T-helper 2 cell treated with Interferon-gamma antibody and Interleukin-4, amounts not matched to agents 5 μg/mL and 100 μg/mL, for 36 hours (primary cell): ENCODE data around the gene STK32A.

ENCODE experiments used
- DNase-seq: peaks from one replicate; pipeline ENCODE4 v3.0.0; 2021; ENCODE audit warnings: low spot score
- H3K27ac Mint-ChIP-seq: one replicate; pipeline ENCODE4 v1.8.0; 2021; ENCODE audit warnings: mild to moderate bottlenecking, mixed read lengths
- H3K27me3 Mint-ChIP-seq: one replicate; pipeline ENCODE4 v1.8.0; 2021; ENCODE audit warnings: low read depth, mixed read lengths
- H3K36me3 Mint-ChIP-seq: one replicate; pipeline ENCODE4 v1.8.0; 2021; ENCODE audit warnings: low read depth, mixed read lengths
- H3K4me1 Mint-ChIP-seq: one replicate; pipeline ENCODE4 v1.8.0; 2021; ENCODE audit warnings: low read depth, mixed read lengths
- H3K4me3 Mint-ChIP-seq: one replicate; pipeline ENCODE4 v1.8.0; 2022; ENCODE audit warnings: mild to moderate bottlenecking, moderate library complexity, mixed read lengths
- H3K9me3 Mint-ChIP-seq: one replicate; pipeline ENCODE4 v1.8.0; 2021; ENCODE audit warnings: mixed read lengths

The STK32A gene

GRCh38 chr5:147234825-147235635, at the start of gene STK32A:
Gene STK32A, plus strand, starts transcription at chr5:147235026. Its CDS starts 4,609 bp downstream, at chr5:147239635.
- no peaks in the 10 kb centered on the region for H3K36me3 Mint-ChIP-seq

DNA sequence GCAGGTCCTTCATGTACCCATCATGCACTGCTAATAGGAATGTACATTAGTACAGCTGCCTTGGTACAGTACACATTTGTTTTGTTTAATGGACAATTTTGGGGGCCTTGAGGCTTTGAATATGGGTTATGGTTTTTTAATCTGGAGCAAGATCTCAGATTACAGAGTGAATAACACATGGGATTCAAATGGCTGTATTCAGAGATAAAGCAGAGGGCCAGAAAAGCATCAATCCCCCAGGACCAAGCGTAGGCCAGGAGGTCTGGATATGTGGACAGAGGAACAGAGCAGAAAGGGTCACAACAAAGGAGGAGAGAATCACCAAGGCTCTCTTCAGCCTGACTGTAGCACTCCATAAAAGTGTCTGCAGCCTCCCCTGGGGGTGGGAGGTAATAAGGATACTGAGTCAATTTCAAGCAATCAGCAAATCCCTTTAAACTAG, 47.7 kb upstream of the STK32A start:
- Mint-ChIP-seq H3K4me1 (no peaks in the 10 kb centered on the region), H3K36me3 (no peaks in the 10 kb centered on the region), H3K27ac (no peak overlapping the region), H3K27me3 (no peaks in the 10 kb centered on the region), H3K9me3 (no peaks in the 10 kb centered on the region), H3K4me3 (no peak overlapping the region)
- DNase-seq = no peak

More at GRCh38 chr5:147234825-147235635, at the start of gene STK32A:
- H3K27ac Mint-ChIP-seq = no peak within 1 kb of the TSS
- no peak within 1 kb of the TSS for H3K4me3 Mint-ChIP-seq
- no peaks in the 10 kb centered on the region for H3K9me3 Mint-ChIP-seq
- peaks cover 19% of the 10 kb centered on the region for H3K27me3 Mint-ChIP-seq
- no peaks in the 10 kb centered on the region for H3K4me1 Mint-ChIP-seq
- no peak for DNase-seq

- H3K27ac Mint-ChIP-seq = no peak overlapping the region
- peaks cover 2% of the 10 kb centered on the region for H3K27me3 Mint-ChIP-seq
- H3K9me3 Mint-ChIP-seq = no peaks in the 10 kb centered on the region
- H3K4me1 Mint-ChIP-seq = no peaks in the 10 kb centered on the region
- no peak overlapping the region for H3K4me3 Mint-ChIP-seq
- no peaks in the 10 kb centered on the region for H3K36me3 Mint-ChIP-seq
- DNase-seq = peak; percentile 12
Observed at GRCh38 chr5:147188200-147189108, 46.4 kb upstream of the STK32A start.

GRCh38 chr5:147189109-147189424, 45.8 kb upstream of the STK32A start:
- Mint-ChIP-seq H3K4me1 (no peaks in the 10 kb centered on the region), H3K27me3 (peaks cover 2% of the 10 kb centered on the region), H3K27ac (no peak overlapping the region), H3K4me3 (no peak overlapping the region), H3K9me3 (no peaks in the 10 kb centered on the region), H3K36me3 (no peaks in the 10 kb centered on the region)
- no peak for DNase-seq

DNA sequence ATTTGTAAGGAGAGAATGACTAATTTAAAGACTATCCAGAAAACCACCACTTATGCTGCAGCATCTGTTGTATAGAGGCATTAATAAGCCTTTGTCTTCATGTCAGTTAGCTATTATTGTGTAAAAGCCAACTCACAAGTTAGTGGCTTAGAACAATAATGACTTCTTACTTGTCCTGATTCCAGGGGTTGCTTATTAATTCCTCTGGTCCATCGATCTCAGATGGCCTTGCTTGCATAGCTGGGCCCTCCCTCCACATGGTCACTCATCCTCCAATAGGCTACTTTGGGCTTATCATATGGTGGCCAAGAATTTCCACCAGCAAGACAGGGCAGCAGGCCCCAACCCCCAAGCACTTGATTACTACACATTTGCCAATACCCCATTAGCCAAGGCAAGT, 44.5 kb upstream of the STK32A start:
- peaks cover 2% of the 10 kb centered on the region for H3K27me3 Mint-ChIP-seq
- no peak overlapping the region for H3K27ac Mint-ChIP-seq
- H3K4me3 Mint-ChIP-seq = no peak overlapping the region
- no peaks in the 10 kb centered on the region for H3K36me3 Mint-ChIP-seq
- DNase-seq = no peak
- no peaks in the 10 kb centered on the region for H3K4me1 Mint-ChIP-seq
- H3K9me3 Mint-ChIP-seq = no peaks in the 10 kb centered on the region

- H3K9me3 Mint-ChIP-seq = no peaks in the 10 kb centered on the region
- H3K4me1 Mint-ChIP-seq = no peaks in the 10 kb centered on the region
- DNase-seq = no peak
- no peak overlapping the region for H3K4me3 Mint-ChIP-seq
- H3K36me3 Mint-ChIP-seq = no peaks in the 10 kb centered on the region
- no peak overlapping the region for H3K27ac Mint-ChIP-seq
- peaks cover 2% of the 10 kb centered on the region for H3K27me3 Mint-ChIP-seq
Observed at GRCh38 chr5:147193123-147193522, 41.7 kb upstream of the STK32A start.

GRCh38 chr5:147200004-147200403, 34.8 kb upstream of the STK32A start:
- Mint-ChIP-seq H3K27ac (no peak overlapping the region), H3K4me3 (no peak overlapping the region), H3K4me1 (no peaks in the 10 kb centered on the region), H3K36me3 (no peaks in the 10 kb centered on the region), H3K27me3 (no peaks in the 10 kb centered on the region), H3K9me3 (no peaks in the 10 kb centered on the region)
- DNase-seq = no peak

GRCh38 chr5:147203213-147203612, 31.6 kb upstream of the STK32A start:
- Mint-ChIP-seq H3K4me1 (no peaks in the 10 kb centered on the region), H3K36me3 (no peaks in the 10 kb centered on the region), H3K27me3 (no peaks in the 10 kb centered on the region), H3K27ac (no peak overlapping the region), H3K9me3 (no peaks in the 10 kb centered on the region), H3K4me3 (no peak overlapping the region)
- no peak for DNase-seq

- no peaks in the 10 kb centered on the region for H3K9me3 Mint-ChIP-seq
- no peaks in the 10 kb centered on the region for H3K36me3 Mint-ChIP-seq
- H3K4me3 Mint-ChIP-seq = no peak overlapping the region
- H3K4me1 Mint-ChIP-seq = no peaks in the 10 kb centered on the region
- no peak for DNase-seq
- H3K27ac Mint-ChIP-seq = no peak overlapping the region
- no peaks in the 10 kb centered on the region for H3K27me3 Mint-ChIP-seq
Observed at GRCh38 chr5:147204576-147204975, 30.2 kb upstream of the STK32A start.

DNA sequence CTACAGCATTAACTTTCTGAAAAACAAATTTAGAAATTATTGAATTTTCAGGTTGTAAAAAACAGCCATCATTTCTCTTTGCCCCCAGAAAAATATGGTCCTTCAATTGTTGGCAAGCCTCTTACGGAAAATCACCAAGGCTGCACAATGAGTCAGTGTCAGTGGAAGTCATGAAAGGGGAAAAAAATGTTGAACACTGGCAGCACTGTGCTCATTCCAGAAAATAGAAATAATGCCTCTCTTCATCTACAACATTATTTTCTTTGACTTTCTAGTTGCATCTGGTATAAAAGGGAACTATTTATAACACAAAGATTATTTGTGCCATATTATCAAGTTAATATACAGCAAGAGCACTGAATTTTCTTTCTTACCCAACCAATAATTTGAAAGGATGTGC, 26.7 kb upstream of the STK32A start:
- no peak for DNase-seq
- no peaks in the 10 kb centered on the region for H3K9me3 Mint-ChIP-seq
- H3K4me1 Mint-ChIP-seq = no peaks in the 10 kb centered on the region
- no peak overlapping the region for H3K27ac Mint-ChIP-seq
- H3K27me3 Mint-ChIP-seq = no peaks in the 10 kb centered on the region
- no peaks in the 10 kb centered on the region for H3K36me3 Mint-ChIP-seq
- H3K4me3 Mint-ChIP-seq = no peak overlapping the region

DNA sequence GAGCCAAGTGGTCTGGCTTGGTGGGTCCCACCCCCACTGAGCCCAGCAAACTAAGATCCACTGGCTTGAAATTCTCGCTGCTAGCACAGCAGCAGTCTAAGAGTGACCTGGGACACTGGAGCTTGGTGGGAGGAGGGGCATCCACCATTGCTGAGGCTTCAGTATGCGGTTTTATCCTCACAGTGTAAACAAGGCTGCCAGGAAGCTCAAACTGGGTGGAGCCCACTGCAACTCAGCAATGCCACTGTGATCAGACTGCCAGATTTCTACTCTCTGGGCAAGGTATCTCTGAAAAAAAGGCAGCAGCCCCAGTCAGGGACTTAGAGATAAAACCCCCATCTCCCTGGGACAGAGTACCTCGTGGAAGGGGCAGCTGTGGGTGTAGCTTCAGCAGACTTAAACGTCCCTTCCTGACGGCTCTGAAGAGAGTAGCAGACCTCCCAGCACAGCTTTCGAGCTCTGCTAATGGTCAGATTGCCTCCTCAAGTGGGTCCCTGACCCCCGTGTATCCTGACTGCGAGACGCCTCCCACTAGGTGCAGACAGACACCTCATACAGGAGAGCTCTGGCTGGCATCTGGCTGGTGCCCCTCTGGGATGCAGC, 18.2 kb upstream of the STK32A start:
- Mint-ChIP-seq H3K9me3 (no peaks in the 10 kb centered on the region), H3K4me1 (no peaks in the 10 kb centered on the region), H3K27me3 (no peaks in the 10 kb centered on the region), H3K4me3 (peak overlapping the region; percentile 2), H3K36me3 (no peaks in the 10 kb centered on the region), H3K27ac (no peak overlapping the region)
- no peak for DNase-seq

GRCh38 chr5:147223343-147223742, 11.5 kb upstream of the STK32A start:
- H3K4me1 Mint-ChIP-seq = no peaks in the 10 kb centered on the region
- no peak overlapping the region for H3K4me3 Mint-ChIP-seq
- no peaks in the 10 kb centered on the region for H3K36me3 Mint-ChIP-seq
- DNase-seq = no peak
- no peaks in the 10 kb centered on the region for H3K9me3 Mint-ChIP-seq
- H3K27ac Mint-ChIP-seq = no peak overlapping the region
- no peaks in the 10 kb centered on the region for H3K27me3 Mint-ChIP-seq

DNA sequence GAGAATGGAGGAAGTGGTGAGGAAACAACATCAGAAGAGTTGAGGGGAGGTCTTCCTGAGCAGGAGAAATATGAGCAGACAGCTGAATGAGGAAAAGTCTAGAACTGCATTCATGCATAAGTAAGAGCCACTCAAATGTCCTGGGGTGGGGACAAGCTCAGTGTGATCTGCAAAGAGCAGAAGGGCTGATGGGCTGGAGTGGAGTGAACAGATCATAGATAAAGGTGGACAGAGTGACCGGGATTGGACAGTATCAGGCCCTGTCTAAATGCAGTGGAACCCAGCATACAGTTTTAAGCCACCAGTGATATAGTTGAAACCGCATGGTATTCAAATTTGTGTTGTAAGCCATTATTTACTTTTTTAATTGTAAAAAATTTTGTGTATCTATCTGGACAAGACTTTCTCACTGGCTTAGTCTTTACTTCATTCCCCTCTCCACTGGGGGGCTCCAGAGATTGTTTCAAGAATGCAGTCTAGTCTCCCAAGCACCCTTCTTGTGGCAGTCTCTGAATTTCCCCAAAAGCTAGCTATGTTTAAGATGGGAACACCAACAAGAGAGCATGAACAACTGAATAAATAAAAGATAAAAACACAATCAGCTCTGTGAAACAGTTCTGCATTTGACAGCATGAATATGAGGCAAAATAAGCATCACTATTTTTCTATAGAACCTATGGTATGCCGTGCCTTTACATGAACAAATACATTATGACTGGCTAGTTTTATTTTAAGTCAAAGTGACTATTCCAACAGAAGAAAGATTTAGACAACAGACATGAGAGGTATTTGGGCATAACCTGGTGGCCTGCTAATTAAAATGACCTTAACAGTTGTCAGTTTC, 10.7 kb upstream of the STK32A start:
- DNase-seq = no peak
- Mint-ChIP-seq H3K36me3 (no peaks in the 10 kb centered on the region), H3K27ac (no peak overlapping the region), H3K4me3 (no peak overlapping the region), H3K27me3 (no peaks in the 10 kb centered on the region), H3K9me3 (no peaks in the 10 kb centered on the region), H3K4me1 (no peaks in the 10 kb centered on the region)
